Endodermal cell (in vitro differentiated cells): ENCODE data around the gene TPRG1L. TPM values are rescaled to one million over a fixed set of nuclear protein-coding genes. Genes with fewer than 3 reads are reported as not detected.

Source experiments
- DNase-seq: peaks from one replicate; pipeline ENCODE4 v3.0.0-alpha.2; 2017
- H3K27ac ChIP-seq: 2 replicates; pipeline ENCODE4 v1.5.1; 2013; ENCODE audit warnings: mild to moderate bottlenecking, low read depth, low read length, moderate library complexity
- H3K27me3 ChIP-seq: 2 replicates; pipeline ENCODE4 v1.6.1; 2013; ENCODE audit warnings: mild to moderate bottlenecking, low read length, moderate library complexity; ENCODE audit not compliant: insufficient read depth, control insufficient read depth, poor library complexity, severe bottlenecking
- H3K36me3 ChIP-seq: 2 replicates; pipeline ENCODE4 v1.7.0; 2013; ENCODE audit warnings: mild to moderate bottlenecking, low read length, moderate library complexity; ENCODE audit not compliant: control insufficient read depth, insufficient read depth
- H3K4me1 ChIP-seq: one replicate; pipeline ENCODE4 v1.7.0; 2013; ENCODE audit warnings: low read length; ENCODE audit not compliant: control insufficient read depth, insufficient read depth
- H3K4me3 ChIP-seq: 2 replicates; pipeline ENCODE4 v1.5.1; 2013; ENCODE audit warnings: mild to moderate bottlenecking, low read length, moderate library complexity
- H3K9ac ChIP-seq: 2 replicates; pipeline ENCODE4 v1.6.1; 2013; ENCODE audit warnings: mild to moderate bottlenecking, low read length, moderate library complexity; ENCODE audit not compliant: poor library complexity, severe bottlenecking; ENCODE audit errors: extremely low read depth
- H3K9me3 ChIP-seq: 2 replicates; pipeline ENCODE4 v1.6.1; 2013; ENCODE audit warnings: mild to moderate bottlenecking, low read length, moderate library complexity; ENCODE audit not compliant: control insufficient read depth
- H3K27ac Mint-ChIP-seq: 2 replicates; pipeline ENCODE4 v1.8.0; 2020; ENCODE audit warnings: mixed read lengths
- H3K27me3 Mint-ChIP-seq: 2 replicates; pipeline ENCODE4 v1.8.0; 2021; ENCODE audit warnings: mild to moderate bottlenecking, mixed read lengths; ENCODE audit not compliant: insufficient read depth
- H3K36me3 Mint-ChIP-seq: 2 replicates; pipeline ENCODE4 v1.8.0; 2020; ENCODE audit warnings: low read depth, mixed read lengths
- H3K4me1 Mint-ChIP-seq: 2 replicates; pipeline ENCODE4 v1.8.0; 2020; ENCODE audit warnings: mixed read lengths
- H3K4me3 Mint-ChIP-seq: 2 replicates; pipeline ENCODE4 v1.8.0; 2020; ENCODE audit warnings: mild to moderate bottlenecking, moderate library complexity, mixed read lengths
- H3K9me3 Mint-ChIP-seq: 2 replicates; pipeline ENCODE4 v1.8.0; 2020; ENCODE audit warnings: mild to moderate bottlenecking, mixed read lengths
- CTCF ChIP-seq: fragments of 200-600 bp; sonication (generic); conservative IDR thresholded peaks from 2 replicates; pipeline ENCODE4 v1.5.0; 2021; ENCODE audit warnings: antibody characterized with exemption, mild to moderate bottlenecking
- WGBS, 2 experiments: methylation state at CpG; one replicate each; pipeline versions ENCODE4 v1.1.5 to v1.1.7; 2013; ENCODE audit warnings: missing lambda C conversion rate in 2 of 2, mixed read lengths in 1 of 2; ENCODE audit not compliant: insufficient coverage in 1 of 2, insufficient read length in 1 of 2; 5-methylcytosine and 5-hydroxymethylcytosine counted together
- total RNA-seq, 2 donors: library from RNA; stranded (reverse); fragmentation: NEBNext Ultra II Directional in 1 of 2; extraction: Animal tissue kit (Norgen Biotek cat#: 25700) in 1 of 2; gene quantifications; 2 replicates in 1 of 2; 3 replicates in 1 of 2; pipeline ENCODE4 v1.2.1, GENCODE V29; 2021

Gene TPRG1L
- total RNA-seq, 2 donors from 2014 or later = 50.4 to 56.4 TPM

- WGBS, 2 experiments = 91 to 92% methylated on average over 12 to 15 of the region's 25 CpGs
- H3K4me3 Mint-ChIP-seq = no peak overlapping the region
- peaks cover 4% of the 10 kb centered on the region for H3K4me1 Mint-ChIP-seq
Measured at GRCh38 chr1:3644273-3644672, 19.5 kb downstream of the TPRG1L start.

GRCh38 chr1:3645247-3645646 is 20.4 kb downstream of the TPRG1L start:
- Histone ChIP-seq H3K4me3 (no peak overlapping the region), H3K27me3 (peaks cover 3% of the 10 kb centered on the region), H3K4me1 (peaks cover 2% of the 10 kb centered on the region), H3K9me3 (no peaks in the 10 kb centered on the region), H3K9ac (no peak overlapping the region), H3K27ac (no peak overlapping the region), H3K36me3 (peaks cover 26% of the 10 kb centered on the region)
- DNase-seq = no peak
- H3K27me3 Mint-ChIP-seq = peaks cover 3% of the 10 kb centered on the region
- H3K27ac Mint-ChIP-seq = no peak overlapping the region
- TF ChIP-seq CTCF = no peak
- H3K4me1 Mint-ChIP-seq = peaks cover 4% of the 10 kb centered on the region
- WGBS, 2 experiments = 97 to 99% methylated on average over 15 to 28 of the region's 43 CpGs
- no peak overlapping the region for H3K4me3 Mint-ChIP-seq
- H3K36me3 Mint-ChIP-seq = peaks cover 29% of the 10 kb centered on the region
- H3K9me3 Mint-ChIP-seq = no peaks in the 10 kb centered on the region

More at GRCh38 chr1:3644273-3644672, 19.5 kb downstream of the TPRG1L start:
- Histone ChIP-seq H3K4me3 (no peak overlapping the region), H3K9me3 (no peaks in the 10 kb centered on the region), H3K27ac (no peak overlapping the region), H3K4me1 (peaks cover 2% of the 10 kb centered on the region), H3K27me3 (no peaks in the 10 kb centered on the region), H3K9ac (no peak overlapping the region), H3K36me3 (peaks cover 26% of the 10 kb centered on the region)
- Mint-ChIP-seq H3K27ac (no peak overlapping the region), H3K27me3 (no peaks in the 10 kb centered on the region), H3K36me3 (peaks cover 29% of the 10 kb centered on the region), H3K9me3 (no peaks in the 10 kb centered on the region)
- DNase-seq = no peak
- no peak for TF ChIP-seq CTCF

GRCh38 chr1:3645666-3646355 is 21.0 kb downstream of the TPRG1L start:
- Mint-ChIP-seq H3K9me3 (no peaks in the 10 kb centered on the region), H3K4me3 (no peak overlapping the region)

More at GRCh38 chr1:3645666-3646355, 21.0 kb downstream of the TPRG1L start:
- no peak overlapping the region for H3K27ac ChIP-seq
- WGBS, 2 experiments = 94 to 95% methylated on average over 24 to 27 of the region's 27 CpGs
- Mint-ChIP-seq H3K27ac (no peak overlapping the region), H3K27me3 (peaks cover 8% of the 10 kb centered on the region), H3K36me3 (peaks cover 29% of the 10 kb centered on the region), H3K4me1 (peaks cover 4% of the 10 kb centered on the region)
- no peaks in the 10 kb centered on the region for H3K9me3 ChIP-seq
- no peak overlapping the region for H3K9ac ChIP-seq
- H3K4me1 ChIP-seq = peaks cover 2% of the 10 kb centered on the region
- peaks cover 9% of the 10 kb centered on the region for H3K27me3 ChIP-seq
- peaks cover 26% of the 10 kb centered on the region for H3K36me3 ChIP-seq
- TF ChIP-seq CTCF = no peak
- no peak overlapping the region for H3K4me3 ChIP-seq
- DNase-seq = no peak
